Peyer's patch (tissue), 4 donors: Measurements from ENCODE around the gene EGFL6. TPM values are rescaled to one million over a fixed set of nuclear protein-coding genes. Genes with fewer than 3 reads are reported as not detected.
"Not testable (repeated sequence)": the region's sequence is repeated elsewhere in the genome, so short reads cannot be mapped to it uniquely, and the experiment has no call there.

ENCODE experiments used
- DNase-seq, 3 donors: peaks; one replicate each; pipeline ENCODE4 v3.0.0-alpha.2; 2017 to 2019
- H3K27ac ChIP-seq, 4 donors: fragments of 200-600 bp; sonication (generic); one replicate each; pipeline ENCODE4 v1.5.1; 2016 to 2019
- H3K27me3 ChIP-seq, 2 donors: fragments of 200-600 bp; sonication (generic); one replicate each; pipeline ENCODE4 v1.5.1; 2019
- H3K36me3 ChIP-seq, 3 donors: fragments of 200-600 bp; sonication (generic); one replicate each; pipeline ENCODE4 v1.5.1; 2016 to 2019
- H3K4me1 ChIP-seq, 4 donors: fragments of 200-600 bp; sonication (generic); one replicate each; pipeline ENCODE4 v1.5.1; 2016 to 2019
- H3K4me3 ChIP-seq, 4 donors: fragments of 200-600 bp; sonication (generic); 1 replicate in 3 of 4; 2 replicates in 1 of 4; pipeline ENCODE4 v1.5.1; 2016 to 2019; ENCODE audit warnings: mild to moderate bottlenecking in 1 of 4
- H3K9me3 ChIP-seq, 4 donors: fragments of 200-600 bp; sonication (generic); one replicate each; pipeline ENCODE4 v1.5.1; 2016 to 2019; ENCODE audit warnings: mild to moderate bottlenecking in 1 of 4
- CTCF ChIP-seq, 6 experiments: fragments of 450-650 bp in 4 of 6; fragments of 200-600 bp in 2 of 6; sonication (generic) in 1 of 6; IDR thresholded peaks; one replicate each; pipeline ENCODE4 v1.5.1; 2017 to 2019; ENCODE audit warnings: antibody characterized with exemption in 6 of 6, mild to moderate bottlenecking in 3 of 6, moderate library complexity in 1 of 6
- POLR2A ChIP-seq, 2 donors: fragments of 450-650 bp; IDR thresholded peaks; one replicate each; pipeline ENCODE4 v1.5.1; 2017; ENCODE audit warnings: antibody characterized with exemption in 2 of 2, mild to moderate bottlenecking in 2 of 2, moderate library complexity in 2 of 2
- total RNA-seq, 4 donors: library from RNA; depleted of rRNA; stranded (reverse); fragments of >200 nt; gene quantifications; one replicate each; pipeline ENCODE4 v1.1.0, GENCODE V29; 2016

The EGFL6 gene
- total RNA-seq, 4 donors from 2014 or later, result not detected

- TF ChIP-seq POLR2A (IDR thresholded peaks at IDR 0.05) (no peak), CTCF (IDR thresholded peaks at IDR 0.05) (no peak)
- Histone ChIP-seq H3K9me3 (no peaks in the 10 kb centered on the region), H3K4me1 (no peaks in the 10 kb centered on the region), H3K36me3 (no peaks in the 10 kb centered on the region), H3K27ac (no peak overlapping the region), H3K4me3 (no peak overlapping the region), H3K27me3 (no peaks in the 10 kb centered on the region)
- DNase-seq, result no peak
Observed at GRCh38 chrX:13673016-13673415, 103.6 kb downstream of the EGFL6 start.

GRCh38 chrX:13676885-13677284 lies 107.5 kb downstream of the EGFL6 start:
- no peaks in the 10 kb centered on the region for H3K4me1 ChIP-seq
- TF ChIP-seq POLR2A (IDR thresholded peaks at IDR 0.05), result no peak
- no peak for TF ChIP-seq CTCF (IDR thresholded peaks at IDR 0.05)
- no peak overlapping the region for H3K4me3 ChIP-seq
- H3K36me3 ChIP-seq, result no peaks in the 10 kb centered on the region
- no peaks in the 10 kb centered on the region for H3K9me3 ChIP-seq
- H3K27me3 ChIP-seq, result no peaks in the 10 kb centered on the region
- no peak for DNase-seq
- no peak overlapping the region for H3K27ac ChIP-seq

- H3K36me3 ChIP-seq, H3K4me1 ChIP-seq, H3K4me3 ChIP-seq, H3K9me3 ChIP-seq, H3K27ac ChIP-seq, DNase-seq, H3K27me3 ChIP-seq: not testable (repeated sequence)
Observed at GRCh38 chrX:13679700-13680099, 110.3 kb downstream of the EGFL6 start.

- TF ChIP-seq POLR2A (IDR thresholded peaks at IDR 0.05) (no peak), CTCF (IDR thresholded peaks at IDR 0.05) (no peak)
- Histone ChIP-seq H3K4me1 (no peaks in the 10 kb centered on the region), H3K27ac (no peak overlapping the region), H3K36me3 (no peaks in the 10 kb centered on the region), H3K9me3 (no peaks in the 10 kb centered on the region), H3K4me3 (no peak overlapping the region), H3K27me3 (no peaks in the 10 kb centered on the region)
- no peak for DNase-seq
Observed at GRCh38 chrX:13681595-13681994, 112.2 kb downstream of the EGFL6 start.

Other genes starting within 250 kb of the EGFL6 start
- gene ATXN3L, start 249.5 kb upstream of the EGFL6 start, total RNA-seq, result not detected
- 1 to 10 TPM; 2.8 to 9.1 (median 5.8) TPM for gene TCEANC, start 83.5 kb downstream of the EGFL6 start, total RNA-seq
- gene RAB9A, start 119.5 kb downstream of the EGFL6 start, total RNA-seq, result 10 to 100 TPM in 3 of 4 donors, 1 to 10 TPM in 1; 8.9 to 56.9 (median 12.8) TPM
- 10 to 100 TPM; 13.3 to 23.6 (median 18.8) TPM for gene TRAPPC2, start 165.0 kb downstream of the EGFL6 start, total RNA-seq
- gene OFD1, start 165.1 kb downstream of the EGFL6 start, total RNA-seq, result 100 to 1,000 TPM in 1 of 4 donors, 10 to 100 TPM in 3; 20.8 to 135 (median 49.4) TPM
- gene GPM6B, start 247.5 kb downstream of the EGFL6 start, total RNA-seq, result 1 to 10 TPM in 3 of 4 donors, not detected in 1; 2.4 to 3.3 (median 2.7) TPM